GM06990 (cell line): ENCODE measurements around the gene CELSR1.
"Not testable (repeated sequence)": the region's sequence is repeated elsewhere in the genome, so short reads cannot be mapped to it uniquely, and the experiment has no call there.

ENCODE experiments used
- DNase-seq: peaks from one replicate; pipeline ENCODE4 v3.0.0-alpha.2; 2011; ENCODE audit not compliant: insufficient read length; ENCODE audit errors: extremely low read depth
- H3K27me3 ChIP-seq: replicated peaks from 2 replicates; pipeline ENCODE4 v1.6.0; 2011; ENCODE audit warnings: low read length; ENCODE audit not compliant: control insufficient read depth, insufficient read depth
- H3K36me3 ChIP-seq: 2 replicates; pipeline ENCODE4 v1.5.1; 2011; ENCODE audit warnings: low read length; ENCODE audit not compliant: control insufficient read depth, insufficient read depth
- H3K4me3 ChIP-seq: replicated peaks from 2 replicates; pipeline ENCODE4 v1.5.1; 2011; ENCODE audit warnings: low read depth, mild to moderate bottlenecking, control low read depth, low read length
- CTCF ChIP-seq: IDR thresholded peaks from 2 replicates; pipeline ENCODE4 v1.5.1; 2011; ENCODE audit warnings: low read length, control low read depth, mild to moderate bottlenecking, inconsistent platforms; ENCODE audit not compliant: insufficient read depth, poor library complexity, severe bottlenecking

Gene CELSR1

DNA sequence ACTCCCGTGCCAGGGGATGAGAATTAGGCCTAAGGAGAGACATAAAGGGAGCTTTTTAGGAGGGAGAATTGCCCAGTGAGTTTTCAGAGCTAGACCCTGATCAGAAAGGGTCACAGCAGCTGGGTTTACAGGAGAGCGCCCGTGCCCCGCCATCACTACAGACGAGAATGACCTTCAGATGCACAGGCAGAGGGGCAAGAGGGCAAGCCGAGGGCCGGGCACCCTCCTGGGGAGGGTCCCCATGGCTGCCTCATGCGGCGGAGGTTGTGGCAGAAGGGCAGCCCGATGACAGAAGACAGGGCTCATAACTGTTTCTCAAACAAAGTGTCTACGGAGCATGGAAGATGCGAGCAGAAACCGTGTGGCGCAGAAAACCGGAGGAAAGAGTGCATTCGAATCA lies 129.7 kb downstream of the CELSR1 start:
- no peak for TF ChIP-seq CTCF
- no peak for DNase-seq
- no peak overlapping the region for H3K4me3 ChIP-seq
- H3K36me3 ChIP-seq, result no peaks in the 10 kb centered on the region
- H3K27me3 ChIP-seq, result no peaks in the 10 kb centered on the region

DNA sequence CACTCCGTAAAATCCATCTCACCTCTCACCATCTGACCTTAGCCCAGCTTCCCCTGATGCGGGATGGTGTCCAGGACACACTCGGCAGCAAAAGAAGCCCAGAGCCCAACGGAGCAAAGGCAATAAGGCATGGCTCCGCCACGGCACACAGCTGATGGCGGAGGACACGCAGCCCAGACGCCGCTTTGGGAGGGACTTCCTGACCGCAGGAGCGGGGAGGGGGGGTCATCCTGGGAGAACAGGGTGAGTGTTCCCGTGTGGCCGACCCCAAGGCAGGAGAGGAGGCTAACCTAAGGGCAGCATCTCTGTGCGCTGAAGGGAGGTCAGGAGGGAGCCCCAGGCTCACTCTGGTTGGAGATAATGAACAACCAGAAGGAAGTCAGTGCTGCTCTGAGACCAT lies 130.6 kb downstream of the CELSR1 start:
- Histone ChIP-seq H3K4me3 (no peak overlapping the region), H3K27me3 (no peaks in the 10 kb centered on the region), H3K36me3 (no peaks in the 10 kb centered on the region)
- DNase-seq, result no peak
- TF ChIP-seq CTCF, result no peak

DNA sequence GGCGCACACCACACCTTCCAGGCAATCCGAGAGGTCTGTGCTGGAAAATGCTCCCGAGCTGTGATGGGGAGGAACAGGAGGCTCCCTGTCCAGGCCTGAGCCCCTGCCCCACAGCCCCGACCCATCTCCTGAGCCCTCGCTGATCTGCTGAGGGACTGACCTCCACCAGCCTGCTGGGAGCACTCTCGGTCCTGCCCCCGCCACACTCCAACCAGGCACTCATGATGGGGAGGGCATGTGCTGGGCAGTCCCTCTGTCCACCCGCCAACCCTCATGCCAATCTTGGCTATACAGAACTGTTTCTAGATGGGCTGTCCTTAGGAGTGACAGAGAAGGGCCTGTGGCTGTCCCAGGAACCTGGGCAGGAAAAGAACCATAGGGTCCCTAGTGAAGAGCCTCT lies 131.1 kb downstream of the CELSR1 start:
- H3K27me3 ChIP-seq, result no peaks in the 10 kb centered on the region
- no peak overlapping the region for H3K4me3 ChIP-seq
- H3K36me3 ChIP-seq, result no peaks in the 10 kb centered on the region
- no peak for TF ChIP-seq CTCF
- no peak for DNase-seq

- Histone ChIP-seq H3K4me3 (no peak overlapping the region), H3K27me3 (no peaks in the 10 kb centered on the region), H3K36me3 (no peaks in the 10 kb centered on the region)
- TF ChIP-seq CTCF, result no peak
- no peak for DNase-seq
These were observed 131.5 kb downstream of the CELSR1 start for GRCh38 chr22:46405901-46406300.

DNA sequence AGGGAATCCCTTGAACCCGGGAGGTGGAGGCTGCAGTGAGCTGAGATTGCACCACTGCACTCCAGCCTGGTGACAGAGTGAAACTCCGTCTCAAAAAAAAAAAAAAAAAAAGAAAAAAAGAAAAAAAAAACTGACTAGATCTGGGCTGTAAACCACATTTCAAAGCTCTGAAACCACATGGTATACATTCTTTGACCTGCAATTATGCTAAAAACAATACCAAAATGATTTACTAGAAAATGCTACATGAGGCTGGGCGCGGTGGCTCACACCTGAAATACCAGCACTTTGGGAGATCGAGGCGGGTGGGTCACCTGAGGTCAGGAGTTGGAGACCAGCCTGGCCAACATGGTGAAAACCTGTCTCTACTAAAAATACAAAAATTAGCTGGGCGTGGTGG lies 133.5 kb downstream of the CELSR1 start:
- DNase-seq, result not testable (repeated sequence)

GRCh38 chr22:46402505-46402904 lies 134.9 kb downstream of the CELSR1 start:
- TF ChIP-seq CTCF, result no peak
- no peak for DNase-seq

More for the DNA sequence above, 133.5 kb downstream of the CELSR1 start:
- H3K4me3 ChIP-seq, H3K36me3 ChIP-seq, H3K27me3 ChIP-seq: not testable (repeated sequence)

More at GRCh38 chr22:46402505-46402904, 134.9 kb downstream of the CELSR1 start:
- Histone ChIP-seq H3K27me3 (no peaks in the 10 kb centered on the region), H3K4me3 (no peak overlapping the region), H3K36me3 (no peaks in the 10 kb centered on the region)
